PC-9 (cell line): ENCODE results near the gene COL11A2. TPM values are rescaled to one million over a fixed set of nuclear protein-coding genes. Genes with fewer than 3 reads are reported as not detected.

Experiments used
- BruUV-seq: library from RNA; stranded (reverse); fragments of 400-500 nt; replicated peaks from 2 replicates; lab custom pipeline; 2021; lab: Mats Ljungman, UMichigan
- CTCF ChIA-PET: fragments of 300-600 bp; sonication (Branson Sonifier 250); formaldehyde crosslinking; loops from one replicate; lab custom pipeline; 2022; ENCODE audit warnings: antibody characterized with exemption; lab: Charles Lee
- POLR2A ChIA-PET: fragments of 300-600 bp; sonication (Branson Sonifier 250); formaldehyde crosslinking; loops from one replicate; lab custom pipeline; 2022; ENCODE audit warnings: antibody characterized with exemption; ENCODE audit not compliant: unreplicated experiment; lab: Charles Lee
- DNase-seq, 2 experiments: peaks; one replicate each; pipeline versions ENCODE4 v3.0.0 to v3.0.0-alpha.2; 2015 to 2022; ENCODE audit warnings: mixed read lengths in 1 of 2
- H2AFZ ChIP-seq: fragments of 200-600 bp; sonication (generic); 2 replicates; pipeline ENCODE4 v1.8.1; 2017; ENCODE audit warnings: antibody characterized with exemption
- H3F3A ChIP-seq: fragments of 200-600 bp; sonication (generic); 2 replicates; pipeline ENCODE4 v1.8.1; 2017; ENCODE audit warnings: antibody characterized with exemption, mild to moderate bottlenecking, low read depth; ENCODE audit not compliant: insufficient read depth
- H3K27ac ChIP-seq: fragments of 200-600 bp; sonication (generic); 2 replicates; pipeline ENCODE4 v1.6.1; 2016; ENCODE audit warnings: mixed run types
- H3K27me3 ChIP-seq: fragments of 200-600 bp; sonication (generic); 2 replicates; pipeline ENCODE4 v1.6.1; 2016; ENCODE audit warnings: low read depth, mixed run types; ENCODE audit not compliant: insufficient read depth
- H3K36me3 ChIP-seq: fragments of 200-600 bp; sonication (generic); 2 replicates; pipeline ENCODE4 v1.6.1; 2016; ENCODE audit warnings: low read depth, mixed run types
- H3K4me1 ChIP-seq: fragments of 200-600 bp; sonication (generic); replicated peaks from 2 replicates; pipeline ENCODE4 v1.6.1; 2016; ENCODE audit warnings: mixed run types; ENCODE audit not compliant: insufficient read depth
- H3K4me2 ChIP-seq: fragments of 200-600 bp; sonication (generic); 2 replicates; pipeline ENCODE4 v1.6.1; 2017; ENCODE audit warnings: mixed run types
- H3K4me3 ChIP-seq: fragments of 200-600 bp; sonication (generic); 2 replicates; pipeline ENCODE4 v1.6.1; 2016; ENCODE audit warnings: mixed run types
- H3K79me2 ChIP-seq: fragments of 200-600 bp; sonication (generic); 2 replicates; pipeline ENCODE4 v1.6.1; 2017; ENCODE audit warnings: low read depth, mixed run types
- H3K9me2 ChIP-seq: fragments of 200-600 bp; sonication (generic); 2 replicates; pipeline ENCODE4 v1.8.1; 2017; ENCODE audit warnings: mild to moderate bottlenecking; ENCODE audit not compliant: insufficient read depth
- H3K9me3 ChIP-seq: fragments of 200-600 bp; sonication (generic); 2 replicates; pipeline ENCODE4 v1.8.1; 2016; ENCODE audit warnings: low read depth; ENCODE audit not compliant: insufficient read depth
- H4K20me1 ChIP-seq: fragments of 200-600 bp; sonication (generic); 2 replicates; pipeline ENCODE4 v1.8.1; 2017; ENCODE audit not compliant: insufficient read depth
- EZH2 ChIP-seq: fragments of 200-600 bp; sonication (generic); IDR thresholded peaks from 2 replicates; pipeline ENCODE4 v1.8.0; 2017; ENCODE audit warnings: antibody characterized with exemption, low read depth
- intact Hi-C: fragments of 100-400 bp; cut with micrococcal nuclease; formaldehyde crosslinking; loops from one replicate; pipeline ENCODE4 v1.10.0; 2022; ENCODE audit not compliant: unreplicated experiment
- total RNA-seq: library from RNA; stranded (reverse); gene quantifications from 2 replicates; pipeline ENCODE4 v1.2.3, GENCODE V29; 2021
- TF ChIP-seq, protein P1 (sequence below): fragments of 200-600 bp; sonication (generic); conservative IDR thresholded peaks from 2 replicates; pipeline ENCODE4 v1.6.1; 2017; ENCODE audit warnings: mixed run types, antibody characterized with exemption, mild to moderate bottlenecking, moderate library complexity

The COL11A2 gene
- total RNA-seq, 1 experiment from 2014 or later, result 2.2 TPM

DNA sequence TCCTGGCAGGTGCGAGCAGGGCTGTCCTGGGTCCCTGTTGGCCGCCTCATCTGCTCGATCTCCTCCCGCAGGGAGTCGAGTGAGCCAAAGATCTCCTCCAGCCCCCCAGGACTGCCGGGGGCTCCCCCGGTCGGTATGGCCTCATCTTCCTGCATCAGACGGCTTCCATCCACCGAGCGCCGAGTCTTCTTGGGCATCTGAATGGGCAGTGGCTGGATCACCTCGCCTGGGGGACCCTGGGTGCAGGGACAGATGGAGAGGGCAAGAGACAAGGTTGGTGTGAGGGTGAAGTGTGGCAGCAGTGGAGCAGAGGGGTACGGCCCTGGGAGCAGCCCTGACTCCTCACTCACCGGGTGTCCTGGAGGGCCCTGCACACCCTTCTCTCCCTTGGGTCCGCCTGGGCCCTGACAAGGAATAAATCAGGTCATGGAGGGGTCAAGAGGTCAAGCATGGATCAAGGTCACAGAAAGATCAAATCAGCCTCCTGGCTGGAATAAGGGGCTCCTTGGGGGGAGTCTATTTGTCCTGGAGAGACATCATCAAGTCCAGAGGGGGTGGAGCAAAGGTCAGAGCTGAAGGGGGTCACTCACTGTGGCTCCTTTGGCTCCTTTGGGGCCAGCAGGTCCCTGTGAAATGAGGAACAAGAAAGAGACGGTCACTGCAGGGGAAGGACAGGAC, 26.5 kb downstream of the COL11A2 start:
- intact Hi-C loops, result no loop called here
- TF ChIP-seq EZH2, result no peak
- TF ChIP-seq, protein P1, sequence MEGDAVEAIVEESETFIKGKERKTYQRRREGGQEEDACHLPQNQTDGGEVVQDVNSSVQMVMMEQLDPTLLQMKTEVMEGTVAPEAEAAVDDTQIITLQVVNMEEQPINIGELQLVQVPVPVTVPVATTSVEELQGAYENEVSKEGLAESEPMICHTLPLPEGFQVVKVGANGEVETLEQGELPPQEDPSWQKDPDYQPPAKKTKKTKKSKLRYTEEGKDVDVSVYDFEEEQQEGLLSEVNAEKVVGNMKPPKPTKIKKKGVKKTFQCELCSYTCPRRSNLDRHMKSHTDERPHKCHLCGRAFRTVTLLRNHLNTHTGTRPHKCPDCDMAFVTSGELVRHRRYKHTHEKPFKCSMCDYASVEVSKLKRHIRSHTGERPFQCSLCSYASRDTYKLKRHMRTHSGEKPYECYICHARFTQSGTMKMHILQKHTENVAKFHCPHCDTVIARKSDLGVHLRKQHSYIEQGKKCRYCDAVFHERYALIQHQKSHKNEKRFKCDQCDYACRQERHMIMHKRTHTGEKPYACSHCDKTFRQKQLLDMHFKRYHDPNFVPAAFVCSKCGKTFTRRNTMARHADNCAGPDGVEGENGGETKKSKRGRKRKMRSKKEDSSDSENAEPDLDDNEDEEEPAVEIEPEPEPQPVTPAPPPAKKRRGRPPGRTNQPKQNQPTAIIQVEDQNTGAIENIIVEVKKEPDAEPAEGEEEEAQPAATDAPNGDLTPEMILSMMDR, result no peak
- BruUV-seq, result no TSS peak
- no peak overlapping the region for H3K4me3 ChIP-seq
- CTCF ChIA-PET, result no interaction called here
- H3K36me3 ChIP-seq, result no peaks in the 10 kb centered on the region
- peaks cover 4% of the 10 kb centered on the region for H3K4me1 ChIP-seq
- no peaks in the 10 kb centered on the region for H3F3A ChIP-seq
- no peaks in the 10 kb centered on the region for H3K9me2 ChIP-seq
- no peak for DNase-seq
- no peaks in the 10 kb centered on the region for H4K20me1 ChIP-seq
- no peak overlapping the region for H3K4me2 ChIP-seq
- no peak overlapping the region for H3K27ac ChIP-seq
- POLR2A ChIA-PET, result interaction anchor here (0.8 kb wide), 1 partner anchor 44 kb away, joined by 6 read pairs; no protein-coding TSS in a partner anchor
- H2AFZ ChIP-seq, result no peak overlapping the region
- H3K79me2 ChIP-seq, result no peaks in the 10 kb centered on the region
- H3K27me3 ChIP-seq, result peaks cover 40% of the 10 kb centered on the region
- H3K9me3 ChIP-seq, result no peaks in the 10 kb centered on the region

DNA sequence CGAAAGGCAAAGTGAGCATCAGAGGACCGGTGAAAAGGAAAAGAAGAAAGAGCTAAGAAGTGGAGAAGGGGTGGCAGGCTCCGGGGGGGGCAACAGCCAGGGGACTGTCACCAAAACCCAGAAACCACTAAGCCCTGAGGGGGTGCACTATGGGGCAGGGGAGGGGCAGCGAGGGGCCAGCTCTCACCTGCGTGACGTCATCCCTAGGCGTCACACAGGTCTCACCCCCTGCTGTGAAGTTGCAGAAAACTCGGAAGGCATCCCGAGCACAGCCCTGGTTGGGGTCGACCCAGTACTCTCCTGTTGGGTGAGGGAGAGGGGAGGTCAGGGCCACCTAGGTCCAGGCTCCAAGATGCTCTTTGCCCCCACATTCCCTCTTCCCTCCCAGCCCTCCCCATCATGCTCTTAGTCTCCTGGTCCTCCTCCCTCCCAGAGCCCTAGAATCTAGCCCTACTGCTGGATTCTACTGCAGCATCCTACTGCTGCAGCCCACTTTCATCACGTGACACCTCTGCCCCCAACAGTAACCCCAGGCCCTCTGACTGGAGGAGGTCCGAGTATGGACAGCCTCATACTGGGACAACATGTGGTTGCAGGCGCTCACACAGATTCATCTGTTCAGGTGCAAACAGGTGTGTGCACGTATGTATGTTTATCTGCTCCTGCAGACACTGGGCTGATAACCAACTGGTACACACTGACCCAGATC, 27.4 kb downstream of the COL11A2 start:
- Histone ChIP-seq H3F3A (no peaks in the 10 kb centered on the region), H4K20me1 (no peaks in the 10 kb centered on the region), H3K9me2 (no peaks in the 10 kb centered on the region), H2AFZ (no peak overlapping the region), H3K36me3 (no peaks in the 10 kb centered on the region), H3K79me2 (no peaks in the 10 kb centered on the region), H3K4me2 (no peak overlapping the region), H3K27ac (no peak overlapping the region), H3K4me3 (no peak overlapping the region), H3K4me1 (peaks cover 4% of the 10 kb centered on the region), H3K27me3 (peaks cover 41% of the 10 kb centered on the region), H3K9me3 (no peaks in the 10 kb centered on the region)
- POLR2A ChIA-PET, result no interaction called here
- no TSS peak for BruUV-seq
- CTCF ChIA-PET, result no interaction called here
- intact Hi-C loops, result loop anchor here (5.0 kb wide), 1 partner anchor 82 kb away; no protein-coding TSS in a partner anchor
- TF ChIP-seq, protein P1, result no peak
- no peak for TF ChIP-seq EZH2
- no peak for DNase-seq

DNA sequence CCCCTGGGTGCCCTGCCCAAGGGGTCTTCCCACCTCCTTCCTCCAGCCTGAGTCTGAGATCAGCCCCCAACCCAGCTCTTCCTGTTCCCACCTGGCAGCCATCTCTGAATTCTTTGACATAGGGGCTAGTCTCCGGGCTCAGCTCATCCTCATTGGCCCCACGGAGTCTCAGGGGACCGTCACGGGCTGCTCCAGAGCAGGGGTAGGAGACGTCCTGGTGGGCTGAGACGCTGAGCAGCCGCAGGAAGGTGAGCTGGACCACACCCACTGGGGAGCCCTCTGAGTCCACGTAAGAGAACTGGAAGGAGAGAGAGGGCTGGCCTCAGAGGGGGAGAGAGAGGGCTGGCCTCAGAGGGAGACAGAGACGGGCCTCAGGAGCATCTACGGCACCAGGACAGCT, 28.1 kb downstream of the COL11A2 start:
- intact Hi-C loops, result loop anchor here (5.0 kb wide), 1 partner anchor 83 kb away; no protein-coding TSS in a partner anchor
- CTCF ChIA-PET, result no interaction called here
- TF ChIP-seq, protein P1, result no peak
- no peak for TF ChIP-seq EZH2

More for the DNA sequence above, 28.1 kb downstream of the COL11A2 start:
- Histone ChIP-seq H4K20me1 (no peaks in the 10 kb centered on the region), H3K27ac (no peak overlapping the region), H3K36me3 (no peaks in the 10 kb centered on the region), H3K9me2 (no peaks in the 10 kb centered on the region), H3K79me2 (no peaks in the 10 kb centered on the region), H2AFZ (no peak overlapping the region), H3K9me3 (no peaks in the 10 kb centered on the region), H3K4me3 (no peak overlapping the region), H3K4me1 (peaks cover 4% of the 10 kb centered on the region), H3K27me3 (peaks cover 44% of the 10 kb centered on the region), H3K4me2 (no peak overlapping the region), H3F3A (no peaks in the 10 kb centered on the region)
- no TSS peak for BruUV-seq
- POLR2A ChIA-PET, result no interaction called here
- no peak for DNase-seq
